ENCODE measurements around the gene ABHD1.

DNA sequence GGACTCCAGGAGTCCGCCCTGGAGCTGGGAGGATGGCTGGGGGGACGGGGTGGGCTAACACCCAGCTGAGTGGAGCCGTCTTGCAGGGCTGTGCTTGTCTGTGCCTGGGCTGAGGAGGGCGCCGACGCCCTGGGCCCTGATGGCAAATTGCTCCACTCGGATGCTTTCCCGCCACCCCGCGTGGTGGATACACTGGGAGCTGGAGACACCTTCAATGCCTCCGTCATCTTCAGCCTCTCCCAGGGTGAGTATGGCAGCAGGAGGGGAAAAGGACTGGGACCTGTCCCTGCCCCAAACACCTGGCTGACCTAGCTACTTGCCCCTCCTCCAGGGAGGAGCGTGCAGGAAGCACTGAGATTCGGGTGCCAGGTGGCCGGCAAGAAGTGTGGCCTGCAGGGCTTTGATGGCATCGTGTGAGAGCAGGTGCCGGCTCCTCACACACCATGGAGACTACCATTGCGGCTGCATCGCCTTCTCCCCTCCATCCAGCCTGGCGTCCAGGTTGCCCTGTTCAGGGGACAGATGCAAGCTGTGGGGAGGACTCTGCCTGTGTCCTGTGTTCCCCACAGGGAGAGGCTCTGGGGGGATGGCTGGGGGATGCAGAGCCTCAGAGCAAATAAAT lies 24.2 kb upstream of the ABHD1 start:
- no peak for TF ChIP-seq POLR2AphosphoS5 (IDR thresholded peaks at IDR 0.05; ENCODE audit: low read depth, low read length)
- no peak for TF ChIP-seq POLR2A (IDR thresholded peaks at IDR 0.05; ENCODE audit: low read depth, low read length)
- TF ChIP-seq TAF1 (IDR thresholded peaks at IDR 0.05; ENCODE audit: borderline replicate concordance, low read depth, low read length), result no peak

All from GM12892 (cell line).